ENCODE data around the gene PROSER3.

DNA sequence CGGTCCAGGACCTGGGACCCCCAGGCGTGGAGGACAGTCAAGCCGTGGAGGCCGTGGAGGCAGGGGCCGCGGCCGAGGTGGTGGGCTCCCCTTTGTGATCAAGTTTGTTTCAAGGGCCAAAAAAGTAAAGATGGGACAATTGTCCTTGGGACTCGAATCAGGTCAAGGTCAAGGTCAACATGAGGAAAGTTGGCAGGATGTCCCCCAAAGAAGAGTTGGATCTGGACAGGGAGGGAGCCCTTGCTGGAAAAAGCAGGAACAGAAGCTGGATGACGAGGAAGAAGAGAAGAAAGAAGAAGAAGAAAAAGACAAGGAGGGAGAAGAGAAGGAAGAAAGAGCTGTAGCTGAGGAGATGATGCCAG is 37.8 kb upstream of the PROSER3 start:
- TF ChIP-seq, protein P1, sequence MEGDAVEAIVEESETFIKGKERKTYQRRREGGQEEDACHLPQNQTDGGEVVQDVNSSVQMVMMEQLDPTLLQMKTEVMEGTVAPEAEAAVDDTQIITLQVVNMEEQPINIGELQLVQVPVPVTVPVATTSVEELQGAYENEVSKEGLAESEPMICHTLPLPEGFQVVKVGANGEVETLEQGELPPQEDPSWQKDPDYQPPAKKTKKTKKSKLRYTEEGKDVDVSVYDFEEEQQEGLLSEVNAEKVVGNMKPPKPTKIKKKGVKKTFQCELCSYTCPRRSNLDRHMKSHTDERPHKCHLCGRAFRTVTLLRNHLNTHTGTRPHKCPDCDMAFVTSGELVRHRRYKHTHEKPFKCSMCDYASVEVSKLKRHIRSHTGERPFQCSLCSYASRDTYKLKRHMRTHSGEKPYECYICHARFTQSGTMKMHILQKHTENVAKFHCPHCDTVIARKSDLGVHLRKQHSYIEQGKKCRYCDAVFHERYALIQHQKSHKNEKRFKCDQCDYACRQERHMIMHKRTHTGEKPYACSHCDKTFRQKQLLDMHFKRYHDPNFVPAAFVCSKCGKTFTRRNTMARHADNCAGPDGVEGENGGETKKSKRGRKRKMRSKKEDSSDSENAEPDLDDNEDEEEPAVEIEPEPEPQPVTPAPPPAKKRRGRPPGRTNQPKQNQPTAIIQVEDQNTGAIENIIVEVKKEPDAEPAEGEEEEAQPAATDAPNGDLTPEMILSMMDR (IDR thresholded peaks at IDR 0.05; ENCODE audit: low read length): no peak
- no peak for TF ChIP-seq EZH2 (IDR thresholded peaks at IDR 0.05; ENCODE audit: borderline replicate concordance, low read length)

All from OCI-LY1 (cell line).